HG03108 (cell line): ENCODE results near the gene GALNT14.

Source experiments
- ATAC-seq: cut with Tn5 transposase; IDR thresholded peaks from one replicate; pipeline ENCODE4 v1.9.1; 2021; ENCODE audit warnings: moderate library complexity; ENCODE audit not compliant: unreplicated experiment

Gene GALNT14

DNA sequence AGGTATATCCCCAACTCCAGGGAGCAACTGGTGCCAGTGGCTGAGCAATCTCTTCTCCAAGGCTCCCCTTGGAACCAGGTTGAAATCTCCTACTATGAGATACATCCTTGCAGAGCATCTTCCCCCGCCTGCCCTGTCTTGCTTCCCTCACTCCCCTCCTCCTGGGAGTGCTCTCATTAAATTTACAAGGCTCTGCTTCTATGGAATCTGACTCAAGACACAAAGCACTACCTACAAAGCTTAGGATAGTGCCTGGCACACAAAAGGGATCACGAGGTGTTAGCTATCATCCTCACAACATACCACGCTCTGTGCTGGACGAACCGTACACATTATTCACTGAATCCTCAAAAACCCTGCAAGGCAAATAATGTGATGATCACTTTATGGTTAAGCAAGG is 121.6 kb downstream of the GALNT14 start:
- ATAC-seq, result no peak

DNA sequence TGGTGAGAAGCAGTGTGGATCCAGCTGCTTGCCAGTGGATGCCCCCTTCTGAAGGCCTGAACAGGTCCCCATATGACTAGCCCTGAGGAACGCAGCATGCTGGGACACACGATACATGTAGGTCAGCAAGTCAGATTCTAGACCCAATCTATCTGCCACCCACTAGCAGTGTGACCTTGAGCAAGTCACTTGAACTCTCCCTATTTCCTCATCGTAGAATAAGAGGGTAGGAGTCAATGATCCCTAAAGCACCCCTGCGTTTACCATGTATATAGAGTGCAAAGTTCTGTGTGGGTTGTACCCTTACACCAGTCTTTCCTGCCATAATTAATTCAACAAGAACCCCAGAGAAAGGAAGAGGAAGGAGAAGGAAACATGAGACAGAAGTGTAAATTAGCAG is 123.7 kb downstream of the GALNT14 start:
- ATAC-seq, result no peak

- ATAC-seq, result no peak
These were observed 124.9 kb downstream of the GALNT14 start for GRCh38 chr2:31013301-31013700.

- no peak for ATAC-seq
These were observed 125.8 kb downstream of the GALNT14 start for GRCh38 chr2:31012406-31012805.

GRCh38 chr2:31011587-31011986 is 126.7 kb downstream of the GALNT14 start:
- ATAC-seq, result no peak

GRCh38 chr2:31008561-31009114 is 129.6 kb downstream of the GALNT14 start:
- no peak for ATAC-seq

GRCh38 chr2:31004257-31004656 is 134.0 kb downstream of the GALNT14 start:
- ATAC-seq, result no peak

DNA sequence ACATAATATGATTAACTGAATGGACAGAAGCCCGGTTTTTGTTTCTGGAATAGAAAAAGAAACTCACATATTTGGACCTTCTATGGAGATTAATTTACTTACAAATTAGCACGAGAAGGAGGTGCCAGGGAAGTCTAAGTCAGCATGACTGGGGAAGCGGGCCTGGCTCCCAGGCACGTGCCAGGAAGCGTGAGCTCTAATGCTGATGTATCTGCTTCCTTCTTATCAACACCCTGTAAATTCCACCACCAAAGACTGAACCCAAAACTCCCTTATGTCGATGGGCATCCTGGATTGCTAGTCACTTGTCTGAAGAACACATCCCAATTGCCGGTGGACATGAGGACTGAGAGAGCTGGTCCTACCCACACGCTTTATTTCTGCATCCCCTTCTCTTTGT is 134.5 kb downstream of the GALNT14 start:
- ATAC-seq, result no peak

GRCh38 chr2:31002537-31003150 is 135.6 kb downstream of the GALNT14 start:
- ATAC-seq, result no peak

- ATAC-seq, result no peak
These were observed 137.3 kb downstream of the GALNT14 start for GRCh38 chr2:31000970-31001369.

- no peak for ATAC-seq
These were observed 139.6 kb downstream of the GALNT14 start for GRCh38 chr2:30998672-30999071.

- no peak for ATAC-seq
These were observed 140.3 kb downstream of the GALNT14 start for GRCh38 chr2:30997979-30998378.

DNA sequence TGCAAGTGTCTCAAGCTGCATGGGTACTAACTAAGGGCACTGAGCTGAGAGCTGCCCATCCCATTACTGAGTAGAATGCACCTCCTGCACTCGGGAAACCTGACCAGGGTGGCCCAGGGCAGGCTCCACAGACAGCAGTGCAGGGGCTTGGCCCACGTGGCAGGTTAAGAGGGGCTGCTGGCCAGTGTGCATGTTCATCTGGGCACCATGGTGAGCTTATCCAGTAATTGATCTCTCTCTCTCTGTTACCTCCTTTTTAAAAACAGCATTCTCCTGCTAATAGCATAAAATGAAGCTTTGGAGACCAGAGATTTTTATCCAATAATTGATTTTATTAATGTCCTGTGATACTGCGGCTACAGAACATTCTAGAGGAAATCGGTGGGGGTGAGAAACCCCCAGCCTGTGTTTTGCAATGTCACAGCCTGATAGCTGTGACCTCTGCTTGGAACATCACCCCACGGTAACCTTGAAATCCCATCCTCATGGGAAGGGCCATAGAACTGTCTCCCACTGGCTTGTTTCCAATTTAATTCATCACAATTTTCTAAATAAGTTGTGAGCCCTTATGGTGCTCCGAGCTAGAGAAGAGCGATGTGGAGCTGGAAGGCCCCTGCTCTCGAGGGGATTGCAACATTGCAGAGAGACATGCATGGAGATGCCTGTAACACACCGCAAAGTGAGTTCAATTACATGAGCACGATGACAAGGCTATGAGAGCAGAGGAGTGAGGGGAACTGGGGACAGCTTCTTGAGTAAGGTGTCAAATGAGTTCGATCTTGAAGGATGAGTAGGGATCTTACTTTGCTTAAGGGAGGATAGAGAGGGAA is 143.8 kb downstream of the GALNT14 start:
- ATAC-seq, result no peak

DNA sequence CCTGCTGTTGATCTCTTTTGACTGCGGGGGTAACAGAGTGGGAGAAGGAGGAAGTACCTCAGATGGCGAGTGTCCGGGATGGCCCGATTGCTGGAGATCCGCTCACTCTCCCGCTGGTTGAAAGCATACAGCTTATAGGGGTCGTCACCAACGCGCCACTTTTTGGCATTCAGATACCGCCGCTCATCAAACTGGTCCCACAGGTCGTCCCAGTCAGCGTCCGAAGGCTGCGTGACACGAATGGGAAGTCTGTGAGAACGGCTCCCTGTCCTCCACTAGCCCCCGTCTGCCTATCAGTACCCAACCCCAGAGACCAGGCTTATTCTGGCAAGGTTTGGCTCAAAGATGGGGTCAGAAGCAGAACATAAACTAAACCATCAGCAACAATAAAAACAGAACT is 145.5 kb downstream of the GALNT14 start:
- no peak for ATAC-seq

GRCh38 chr2:30990671-30991070 is 147.6 kb downstream of the GALNT14 start:
- no peak for ATAC-seq

DNA sequence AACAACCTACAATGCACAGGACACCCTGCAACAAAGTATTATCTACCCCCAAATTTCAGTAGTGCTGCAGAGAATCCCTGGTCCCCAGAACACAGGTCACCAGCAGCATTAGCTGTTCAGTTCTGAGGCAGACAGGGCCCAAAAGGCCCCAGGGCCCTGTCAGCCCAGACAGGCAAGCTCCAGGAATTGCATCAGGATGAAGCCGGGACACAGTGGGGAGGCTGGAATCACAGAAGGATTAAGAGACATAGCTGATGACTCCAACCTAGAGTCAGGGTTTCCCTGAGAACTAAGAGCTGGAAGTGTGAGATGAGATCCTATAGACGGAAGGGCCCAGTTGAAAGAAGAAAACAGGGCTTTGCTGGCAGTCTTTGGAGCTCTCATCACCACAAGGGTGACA is 148.1 kb downstream of the GALNT14 start:
- ATAC-seq, result no peak

- no peak for ATAC-seq
These were observed 148.5 kb downstream of the GALNT14 start for GRCh38 chr2:30989746-30990145.

DNA sequence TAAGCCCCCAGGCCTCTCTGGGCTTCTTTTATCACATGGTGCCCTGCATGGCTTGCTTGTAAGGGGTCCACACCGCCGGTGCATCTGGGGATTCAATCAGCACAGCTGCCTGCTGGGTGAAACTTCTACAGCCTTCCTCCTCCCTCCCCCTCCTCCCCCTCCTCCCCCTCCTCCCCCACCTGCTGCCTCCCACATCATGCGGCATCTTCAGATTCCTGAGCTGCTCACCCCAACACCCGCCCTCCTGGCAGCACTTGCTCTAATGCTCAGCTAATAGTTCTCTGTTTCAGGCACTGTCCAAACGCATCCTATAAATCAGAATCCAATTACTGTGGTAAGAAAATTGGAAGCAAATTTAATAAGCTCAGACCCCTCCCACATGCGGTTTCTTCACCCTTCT is 150.7 kb downstream of the GALNT14 start:
- ATAC-seq, result no peak

- no peak for ATAC-seq
These were observed 152.0 kb downstream of the GALNT14 start for GRCh38 chr2:30986231-30986580.

- no peak for ATAC-seq
These were observed 152.6 kb downstream of the GALNT14 start for GRCh38 chr2:30985493-30986230.

DNA sequence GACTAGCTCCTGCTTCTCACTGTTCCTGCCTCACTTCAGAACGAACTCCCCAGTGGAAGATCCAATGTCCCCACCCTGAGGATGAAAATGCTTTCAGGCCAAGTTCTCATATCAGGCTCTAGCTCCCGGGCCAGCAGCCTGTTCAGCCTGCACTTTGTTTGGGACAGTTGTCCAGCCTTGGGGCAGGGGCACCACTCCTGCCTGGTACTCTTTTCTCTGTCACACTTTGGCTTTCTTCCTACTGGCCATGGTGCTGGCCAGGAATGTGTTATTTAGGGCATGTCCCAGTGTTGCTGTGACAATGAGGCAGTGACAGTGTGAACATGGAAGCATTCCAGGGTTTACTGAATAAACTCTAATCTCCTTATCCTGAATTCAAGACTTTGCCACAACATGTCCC is 154.1 kb downstream of the GALNT14 start:
- ATAC-seq, result no peak

GRCh38 chr2:30981510-30981909 is 156.7 kb downstream of the GALNT14 start:
- ATAC-seq, result no peak
